CD4-positive, alpha-beta T cell (primary cell): ENCODE measurements around the gene CTBP1. TPM values are rescaled to one million over a fixed set of nuclear protein-coding genes. Genes with fewer than 3 reads are reported as not detected.
A peak's percentile ranks its signal among the peaks of the same experiment; 100 is the strongest.

ENCODE experiments used
- ATAC-seq: fragments of 200-7000 bp; cut with Tn5 transposase; one replicate; pipeline ENCODE4 v1.10.0; 2022; ENCODE audit warnings: mild to moderate bottlenecking; ENCODE audit not compliant: poor library complexity
- CTCF ChIA-PET: fragments of 350-600 bp; sonication (Branson Sonifier 250); formaldehyde crosslinking; loops from one replicate; lab custom pipeline; 2021; ENCODE audit warnings: antibody characterized with exemption, inconsistent platforms; lab: Charles Lee
- POLR2A ChIA-PET: fragments of 350-600 bp; sonication (Branson Sonifier 250); formaldehyde crosslinking; loops from one replicate; lab custom pipeline; 2021; ENCODE audit warnings: antibody characterized with exemption, inconsistent platforms; lab: Charles Lee
- DNase-seq, 14 experiments: peaks; one replicate each; pipeline ENCODE4 v3.0.0-alpha.2; 2013 to 2020; ENCODE audit warnings: mixed read lengths in 2 of 14
- H3K27ac ChIP-seq, 2 donors: one replicate each; pipeline versions ENCODE4 v1.5.1 to v1.7.0; 2013; ENCODE audit warnings: low read length in 2 of 2, low read depth in 1 of 2, mild to moderate bottlenecking in 1 of 2
- H3K27me3 ChIP-seq, 2 experiments: 1 replicate in 1 of 2; 2 replicates in 1 of 2; pipeline versions ENCODE4 v1.6.1 to v1.7.0; 2013; ENCODE audit warnings: low read length in 2 of 2, control low read depth in 1 of 2, mild to moderate bottlenecking in 1 of 2, moderate library complexity in 1 of 2; ENCODE audit not compliant: insufficient read depth in 2 of 2, control insufficient read depth in 1 of 2
- H3K36me3 ChIP-seq: one replicate; pipeline ENCODE4 v1.6.1; 2013; ENCODE audit warnings: low read length, control low read depth; ENCODE audit not compliant: insufficient read depth
- H3K4me1 ChIP-seq: one replicate; pipeline ENCODE4 v1.6.1; 2013; ENCODE audit warnings: low read length, control low read depth; ENCODE audit not compliant: insufficient read depth
- H3K4me3 ChIP-seq: one replicate; pipeline ENCODE4 v1.5.1; 2013; ENCODE audit warnings: mild to moderate bottlenecking, low read length, moderate library complexity
- H3K9me3 ChIP-seq, 2 experiments: 1 replicate in 1 of 2; 2 replicates in 1 of 2; pipeline versions ENCODE4 v1.6.1 to v1.7.0; 2013; ENCODE audit warnings: low read length in 2 of 2, mild to moderate bottlenecking in 2 of 2, control low read depth in 1 of 2, moderate library complexity in 1 of 2; ENCODE audit not compliant: control insufficient read depth in 1 of 2, insufficient read depth in 1 of 2
- H3K27ac Mint-ChIP-seq: one replicate; pipeline ENCODE4 v1.8.0; 2020; ENCODE audit warnings: mixed read lengths
- H3K27me3 Mint-ChIP-seq: one replicate; pipeline ENCODE4 v1.8.0; 2021; ENCODE audit warnings: mixed read lengths
- H3K36me3 Mint-ChIP-seq: one replicate; pipeline ENCODE4 v1.8.0; 2021; ENCODE audit warnings: low read depth, mixed read lengths
- H3K4me1 Mint-ChIP-seq: one replicate; pipeline ENCODE4 v1.8.0; 2021; ENCODE audit warnings: low read depth, mixed read lengths
- H3K4me3 Mint-ChIP-seq: one replicate; pipeline ENCODE4 v1.8.0; 2020; ENCODE audit warnings: mild to moderate bottlenecking, mixed read lengths
- H3K9me3 Mint-ChIP-seq: one replicate; pipeline ENCODE4 v1.8.0; 2020; ENCODE audit warnings: mixed read lengths
- intact Hi-C, 2 experiments: fragments of 100-400 bp; cut with DNase I in 1 of 2; cut with micrococcal nuclease in 1 of 2; formaldehyde crosslinking; loops; one replicate each; pipeline versions ENCODE4 v1.15.1 to v1.9.0; 2023 to 2025; cut with DNase I, micrococcal nuclease
- total RNA-seq, 174 experiments: library from RNA in 2 of 174; stranded (reverse) in 2 of 174; gene quantifications; one replicate each; pipeline ENCODE4 v1.2.3 and lab custom pipeline; 2021 to 2026
- TF ChIP-seq, protein P1 (sequence below): fragments of 200-600 bp; IDR thresholded peaks from one replicate; pipeline ENCODE4 v1.8.0; 2022; ENCODE audit warnings: antibody characterized with exemption, mild to moderate bottlenecking

The CTBP1 gene
- total RNA-seq, 2 experiments from 2014 or later, result 132 to 148 TPM

DNA sequence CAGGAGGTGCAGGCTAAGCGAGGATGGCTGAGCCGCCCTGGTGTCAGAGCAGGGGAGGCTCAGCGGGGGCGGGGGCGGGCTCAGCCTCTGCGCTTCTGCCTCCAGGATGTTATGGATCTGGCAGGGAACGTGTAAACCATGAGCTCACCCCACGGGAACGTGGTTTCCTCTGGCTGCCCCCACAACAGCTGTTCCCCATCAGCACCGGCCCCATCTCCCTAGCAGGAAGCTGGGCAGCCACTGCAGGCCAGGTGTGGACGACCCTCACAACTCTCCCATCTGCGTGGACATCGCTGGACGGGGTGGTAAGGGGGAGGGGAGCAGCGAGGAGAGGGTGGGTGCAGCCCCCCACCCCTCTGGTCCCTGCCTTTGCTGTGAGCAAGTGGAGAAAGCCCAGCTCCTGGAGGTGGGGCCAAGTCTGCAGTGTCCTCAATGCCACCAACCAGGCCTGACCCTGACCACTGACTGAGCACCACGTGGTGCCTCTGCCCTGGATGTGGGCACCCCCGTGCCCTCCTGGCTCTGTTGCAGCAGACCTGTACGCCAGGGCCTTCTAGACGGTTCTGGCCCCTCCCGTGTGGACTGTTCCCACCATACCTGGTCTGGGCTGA is 48.4 kb downstream of the CTBP1 start:
- ATAC-seq (no peak), DNase-seq (peak in 4 of 14 experiments; percentile 32 to 58 (median 37))
- H3K36me3 Mint-ChIP-seq, result peaks cover 5% of the 10 kb centered on the region
- no peaks in the 10 kb centered on the region for H3K9me3 Mint-ChIP-seq
- TF ChIP-seq, protein P1, sequence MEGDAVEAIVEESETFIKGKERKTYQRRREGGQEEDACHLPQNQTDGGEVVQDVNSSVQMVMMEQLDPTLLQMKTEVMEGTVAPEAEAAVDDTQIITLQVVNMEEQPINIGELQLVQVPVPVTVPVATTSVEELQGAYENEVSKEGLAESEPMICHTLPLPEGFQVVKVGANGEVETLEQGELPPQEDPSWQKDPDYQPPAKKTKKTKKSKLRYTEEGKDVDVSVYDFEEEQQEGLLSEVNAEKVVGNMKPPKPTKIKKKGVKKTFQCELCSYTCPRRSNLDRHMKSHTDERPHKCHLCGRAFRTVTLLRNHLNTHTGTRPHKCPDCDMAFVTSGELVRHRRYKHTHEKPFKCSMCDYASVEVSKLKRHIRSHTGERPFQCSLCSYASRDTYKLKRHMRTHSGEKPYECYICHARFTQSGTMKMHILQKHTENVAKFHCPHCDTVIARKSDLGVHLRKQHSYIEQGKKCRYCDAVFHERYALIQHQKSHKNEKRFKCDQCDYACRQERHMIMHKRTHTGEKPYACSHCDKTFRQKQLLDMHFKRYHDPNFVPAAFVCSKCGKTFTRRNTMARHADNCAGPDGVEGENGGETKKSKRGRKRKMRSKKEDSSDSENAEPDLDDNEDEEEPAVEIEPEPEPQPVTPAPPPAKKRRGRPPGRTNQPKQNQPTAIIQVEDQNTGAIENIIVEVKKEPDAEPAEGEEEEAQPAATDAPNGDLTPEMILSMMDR, result no peak
- H3K27ac Mint-ChIP-seq, result peak overlapping the region; percentile 97
- CTCF ChIA-PET, result interaction anchor here (1.3 kb wide), 1 partner anchor 33 kb away, joined by 4 read pairs; no protein-coding TSS in a partner anchor
- no peaks in the 10 kb centered on the region for H3K27me3 ChIP-seq
- peaks cover 65% of the 10 kb centered on the region for H3K4me1 ChIP-seq
- H3K9me3 ChIP-seq, result no peaks in the 10 kb centered on the region
- H3K4me1 Mint-ChIP-seq, result peaks cover 30% of the 10 kb centered on the region
- peak overlapping the region; percentile 71 to 80 for H3K27ac ChIP-seq
- no peaks in the 10 kb centered on the region for H3K27me3 Mint-ChIP-seq
- intact Hi-C loops, result loop anchor here in 1 of 2 experiments (5.0 kb wide), 1 partner anchor 47 kb away; the partner anchor contains the start of gene CTBP1
- H3K36me3 ChIP-seq, result peaks cover 13% of the 10 kb centered on the region
- peak overlapping the region; percentile 66 for H3K4me3 ChIP-seq
- POLR2A ChIA-PET, result interaction anchor here (0.5 to 4.8 kb wide), 5 partner anchors 18 to 67 kb away, joined by 3 to 43 read pairs (median 5); partner anchors contain the start of gene CTBP1
- H3K4me3 Mint-ChIP-seq, result peak overlapping the region; percentile 83

DNA sequence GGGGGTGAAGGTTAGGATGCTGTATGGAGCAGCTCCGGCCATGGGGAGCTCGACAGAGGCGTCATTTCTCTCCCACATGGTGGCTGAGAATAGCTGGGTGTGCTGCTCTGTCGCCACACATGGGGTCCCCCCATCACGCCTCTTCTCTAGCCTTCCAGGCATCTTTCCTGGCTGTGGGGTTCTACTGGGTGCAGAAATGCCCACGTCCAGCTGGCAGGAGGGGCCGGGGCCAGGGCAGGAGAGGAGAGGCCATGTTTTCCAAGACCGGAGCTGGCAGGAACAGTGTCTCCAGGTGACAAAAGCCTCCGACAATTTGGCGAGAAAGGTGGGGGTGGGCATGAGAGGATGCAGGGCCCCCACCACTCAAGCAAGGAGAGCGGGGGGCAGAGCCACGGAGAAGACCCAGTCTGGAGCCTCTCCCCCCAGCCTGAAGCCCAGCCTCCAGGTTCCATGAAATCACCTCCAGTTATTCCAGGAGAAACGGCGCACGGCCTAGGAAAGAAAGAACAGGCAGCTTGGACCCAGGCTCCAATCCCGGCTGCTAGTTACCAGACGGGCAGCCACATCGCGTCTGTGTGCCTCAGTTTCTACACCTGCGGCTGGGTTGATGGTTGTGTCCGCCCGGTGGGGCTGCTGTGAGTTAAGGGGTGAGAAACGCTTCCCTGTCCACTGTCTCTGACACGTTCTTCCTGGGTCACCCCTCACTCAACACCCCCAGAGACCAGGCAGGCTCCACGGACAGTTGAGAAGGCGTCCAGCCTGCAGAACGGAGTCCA is 49.2 kb downstream of the CTBP1 start:
- H3K36me3 Mint-ChIP-seq, result peaks cover 5% of the 10 kb centered on the region
- H3K36me3 ChIP-seq, result peaks cover 13% of the 10 kb centered on the region
- intact Hi-C loops, result loop anchor here in 1 of 2 experiments (5.0 kb wide), 1 partner anchor 48 kb away; the partner anchor contains the start of gene CTBP1
- TF ChIP-seq, protein P1, result no peak
- H3K4me1 ChIP-seq, result peaks cover 59% of the 10 kb centered on the region
- no peaks in the 10 kb centered on the region for H3K9me3 ChIP-seq
- DNase-seq (peak in 2 of 14 experiments; percentile 11 to 31), ATAC-seq (no peak)
- no peaks in the 10 kb centered on the region for H3K9me3 Mint-ChIP-seq
- H3K4me1 Mint-ChIP-seq, result peaks cover 30% of the 10 kb centered on the region
- H3K27ac Mint-ChIP-seq, result peak overlapping the region; percentile 97
- H3K4me3 Mint-ChIP-seq, result peak overlapping the region; percentile 45
- H3K27me3 ChIP-seq, result no peaks in the 10 kb centered on the region
- no peaks in the 10 kb centered on the region for H3K27me3 Mint-ChIP-seq
- ChIA-PET CTCF (interaction anchor here (1.3 kb wide), 1 partner anchor 32 kb away, joined by 4 read pairs; no protein-coding TSS in a partner anchor), POLR2A (interaction anchor here (0.5 to 4.8 kb wide), 5 partner anchors 10 to 49 kb away, joined by 3 to 43 read pairs (median 4); partner anchors contain the start of gene CTBP1)
- H3K4me3 ChIP-seq, result peak overlapping the region; percentile 66
- H3K27ac ChIP-seq, result no peak overlapping the region

DNA sequence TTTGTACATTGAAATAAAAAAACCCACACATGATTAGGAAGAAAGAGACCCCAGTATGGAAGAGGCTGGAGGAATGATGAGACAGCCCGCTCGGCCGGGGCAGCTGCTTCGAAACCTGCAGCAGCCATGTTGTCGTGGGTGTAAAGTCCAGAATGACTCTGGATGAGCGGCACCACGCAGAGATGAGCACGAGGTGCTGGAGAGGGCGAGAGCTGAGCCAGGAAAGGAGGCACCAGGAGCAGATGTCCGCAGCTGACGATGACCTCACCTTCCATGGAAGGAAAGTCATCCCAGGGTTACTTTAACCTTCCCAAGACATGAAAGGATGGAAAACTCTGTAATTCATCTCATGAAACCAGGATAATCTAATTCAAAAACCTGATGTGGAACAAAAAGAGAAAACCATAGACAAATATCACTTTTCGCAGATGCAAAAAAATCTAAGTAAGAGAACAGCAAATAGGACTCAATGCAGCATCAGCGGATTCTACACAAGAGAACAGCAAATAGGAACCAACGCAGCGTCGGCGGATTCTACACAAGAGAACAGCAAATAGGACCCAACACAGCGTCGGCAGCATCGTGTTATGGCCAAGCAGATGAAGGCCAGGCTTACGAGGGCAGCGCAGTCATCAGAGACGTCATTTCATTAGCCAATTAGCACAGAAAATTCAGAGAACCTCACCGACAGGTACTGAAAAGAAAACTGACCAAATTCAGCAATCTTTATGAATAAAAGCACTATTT is 50.7 kb downstream of the CTBP1 start:
- H3K4me1 Mint-ChIP-seq, result peaks cover 23% of the 10 kb centered on the region
- POLR2A ChIA-PET, result no interaction called here
- H3K9me3 Mint-ChIP-seq, result no peaks in the 10 kb centered on the region
- Histone ChIP-seq H3K27ac (no peak overlapping the region), H3K4me3 (no peak overlapping the region), H3K36me3 (peaks cover 13% of the 10 kb centered on the region), H3K27me3 (no peaks in the 10 kb centered on the region), H3K9me3 (no peaks in the 10 kb centered on the region), H3K4me1 (peaks cover 53% of the 10 kb centered on the region)
- no peaks in the 10 kb centered on the region for H3K27me3 Mint-ChIP-seq
- DNase-seq (no peak), ATAC-seq (no peak)
- TF ChIP-seq, protein P1, result no peak
- CTCF ChIA-PET, result interaction anchor here (1.4 kb wide), 1 partner anchor 31 kb away, joined by 4 read pairs; no protein-coding TSS in a partner anchor
- peak overlapping the region; percentile 52 for H3K27ac Mint-ChIP-seq
- H3K36me3 Mint-ChIP-seq, result peaks cover 5% of the 10 kb centered on the region
- H3K4me3 Mint-ChIP-seq, result no peak overlapping the region
- intact Hi-C loops, result no loop called here
